Thyroid gland (tissue), 4 donors: ENCODE measurements around the gene SDCCAG8. TPM values are rescaled to one million over a fixed set of nuclear protein-coding genes. Genes with fewer than 3 reads are reported as not detected.
A peak's percentile ranks its signal among the peaks of the same experiment; 100 is the strongest.

ENCODE experiments used
- DNase-seq, 2 donors: peaks; one replicate each; pipeline ENCODE4 v3.0.0-alpha.2; 2019
- H3K27ac ChIP-seq, 3 donors: fragments of 200-600 bp; sonication (generic); 1 replicate in 2 of 3; 2 replicates in 1 of 3; pipeline ENCODE4 v1.5.1; 2016 to 2019; ENCODE audit warnings: mild to moderate bottlenecking in 1 of 3, moderate library complexity in 1 of 3
- H3K27me3 ChIP-seq: fragments of 200-600 bp; sonication (generic); one replicate; pipeline ENCODE4 v1.5.1; 2019
- H3K36me3 ChIP-seq, 2 donors: fragments of 200-600 bp; sonication (generic); one replicate each; pipeline ENCODE4 v1.5.1; 2016 to 2019
- H3K4me1 ChIP-seq, 2 donors: fragments of 200-600 bp; sonication (generic); one replicate each; pipeline ENCODE4 v1.5.1; 2017 to 2019
- H3K4me3 ChIP-seq, 3 donors: fragments of 200-600 bp; sonication (generic); replicated peaks in 1 of 3; 1 replicate in 2 of 3; 2 replicates in 1 of 3; pipeline ENCODE4 v1.5.1; 2016; ENCODE audit warnings: mild to moderate bottlenecking in 1 of 3
- H3K9me3 ChIP-seq: fragments of 200-600 bp; sonication (generic); one replicate; pipeline ENCODE4 v1.5.1; 2017
- CTCF ChIP-seq, 6 experiments: fragments of 200-600 bp in 3 of 6; fragments of 450-650 bp in 3 of 6; sonication (generic) in 3 of 6; IDR thresholded peaks; one replicate each; pipeline ENCODE4 v1.5.1; 2016 to 2019; ENCODE audit warnings: antibody characterized with exemption in 6 of 6, mild to moderate bottlenecking in 2 of 6, inconsistent platforms in 1 of 6, moderate library complexity in 1 of 6
- POLR2A ChIP-seq, 2 donors: fragments of 450-650 bp; IDR thresholded peaks; one replicate each; pipeline ENCODE4 v1.6.1; 2017; ENCODE audit warnings: antibody characterized with exemption in 2 of 2, mild to moderate bottlenecking in 2 of 2, moderate library complexity in 1 of 2
- WGBS, 2 donors: methylation state at CpG; one replicate each; pipeline ENCODE4 v1.1.5; 2017; 5-methylcytosine and 5-hydroxymethylcytosine counted together
- intact Hi-C: fragments of 100-400 bp; cut with DNase I; formaldehyde crosslinking; loops from one replicate; pipeline ENCODE4 v1.15.1; 2023
- total RNA-seq, 4 donors: library from RNA; depleted of rRNA; stranded (reverse); fragments of >200 nt; gene quantifications; one replicate each; pipeline ENCODE4 v1.2.3, GENCODE V29; 2016

The SDCCAG8 gene
- total RNA-seq, 4 donors from 2014 or later, result 105 to 193 (median 115) TPM

GRCh38 chr1:243257189-243257588, 1.3 kb downstream of the SDCCAG8 start:
- Histone ChIP-seq H3K4me1 (peaks cover 14 to 25% of the 10 kb centered on the region in 2 donors), H3K4me3 (peak overlapping the region in 1 of 3 donors; percentile 79), H3K36me3 (no peaks in the 10 kb centered on the region), H3K27ac (no peak overlapping the region), H3K27me3 (no peaks in the 10 kb centered on the region), H3K9me3 (no peaks in the 10 kb centered on the region)
- TF ChIP-seq CTCF (IDR thresholded peaks at IDR 0.05) (no peak), POLR2A (IDR thresholded peaks at IDR 0.05) (no peak)
- 96 to 97% methylated on average over 1 of the region's 1 CpG for WGBS, 2 donors
- DNase-seq, result no peak
- intact Hi-C loops, result no loop called here

GRCh38 chr1:243258731-243259130, 2.9 kb downstream of the SDCCAG8 start:
- 96 to 98% methylated on average over 7 of the region's 7 CpGs for WGBS, 2 donors
- no peak for DNase-seq
- no peak for TF ChIP-seq CTCF (IDR thresholded peaks at IDR 0.05)
- no peak for TF ChIP-seq POLR2A (IDR thresholded peaks at IDR 0.05)
- H3K27ac ChIP-seq, result no peak overlapping the region
- no peaks in the 10 kb centered on the region for H3K27me3 ChIP-seq
- no peak overlapping the region for H3K4me3 ChIP-seq
- intact Hi-C loops, result no loop called here
- H3K36me3 ChIP-seq, result no peaks in the 10 kb centered on the region
- peaks cover 10 to 26% of the 10 kb centered on the region in 2 donors for H3K4me1 ChIP-seq
- H3K9me3 ChIP-seq, result no peaks in the 10 kb centered on the region

GRCh38 chr1:243260221-243260880, 4.5 kb downstream of the SDCCAG8 start:
- no peaks in the 10 kb centered on the region for H3K36me3 ChIP-seq
- DNase-seq, result no peak
- peaks cover 10 to 40% of the 10 kb centered on the region in 2 donors for H3K4me1 ChIP-seq
- TF ChIP-seq POLR2A (IDR thresholded peaks at IDR 0.05) (no peak), CTCF (IDR thresholded peaks at IDR 0.05) (no peak)
- whole genome bisulfite sequencing, 2 donors, result 69 to 70% methylated on average over 4 of the region's 4 CpGs
- H3K27ac ChIP-seq, result no peak overlapping the region
- intact Hi-C loops, result no loop called here
- no peaks in the 10 kb centered on the region for H3K9me3 ChIP-seq
- H3K4me3 ChIP-seq, result no peak overlapping the region
- H3K27me3 ChIP-seq, result no peaks in the 10 kb centered on the region

DNA sequence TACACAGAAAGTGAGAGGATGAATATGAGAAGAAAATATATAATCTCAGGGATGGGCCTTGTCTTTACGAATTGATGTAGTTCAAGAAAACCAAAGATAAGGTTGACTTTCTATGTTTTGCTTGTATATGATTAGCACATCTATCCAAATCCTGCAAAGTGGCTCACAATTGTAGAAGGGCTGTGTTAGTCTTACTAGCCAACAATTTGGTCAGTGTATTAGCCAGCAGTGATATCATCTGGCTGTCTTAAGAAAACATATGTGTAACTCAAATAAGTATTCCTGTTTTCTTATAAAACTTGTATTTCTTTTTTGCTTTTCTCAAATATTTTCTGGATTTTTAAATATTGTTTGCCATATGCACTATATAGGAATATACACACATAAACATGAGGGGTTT, 5.5 kb downstream of the SDCCAG8 start:
- Histone ChIP-seq H3K4me1 (peaks cover 10 to 42% of the 10 kb centered on the region in 2 donors), H3K9me3 (no peaks in the 10 kb centered on the region), H3K36me3 (no peaks in the 10 kb centered on the region), H3K27me3 (no peaks in the 10 kb centered on the region), H3K4me3 (no peak overlapping the region), H3K27ac (no peak overlapping the region)
- no peak for DNase-seq
- intact Hi-C loops, result no loop called here
- WGBS, 2 donors, result 88% methylated on average over 1 of the region's 1 CpG
- TF ChIP-seq POLR2A (IDR thresholded peaks at IDR 0.05) (no peak), CTCF (IDR thresholded peaks at IDR 0.05) (no peak)

DNA sequence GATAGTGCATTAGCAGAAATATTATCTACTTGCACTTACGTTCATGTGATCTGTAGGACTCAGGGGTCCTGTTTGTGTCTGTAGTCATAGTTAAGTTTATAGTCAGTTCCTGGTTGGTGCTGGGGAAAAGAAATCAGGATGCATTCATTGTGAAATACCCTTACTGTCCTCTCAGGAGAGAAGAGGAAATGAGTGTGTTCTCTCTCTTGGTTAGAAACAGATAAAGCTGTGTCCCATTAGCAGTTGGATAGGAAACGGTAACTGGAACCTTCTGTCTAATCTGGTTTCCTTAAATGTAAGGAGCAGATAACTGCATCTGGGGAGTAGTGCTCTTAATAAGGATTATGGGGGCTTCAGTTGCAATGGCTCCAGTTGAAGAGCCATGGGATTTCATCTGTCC, 8.9 kb downstream of the SDCCAG8 start:
- Histone ChIP-seq H3K4me3 (no peak overlapping the region), H3K9me3 (no peaks in the 10 kb centered on the region), H3K4me1 (peaks cover 0 to 40% of the 10 kb centered on the region in 2 donors), H3K36me3 (no peaks in the 10 kb centered on the region), H3K27me3 (no peaks in the 10 kb centered on the region), H3K27ac (peak overlapping the region in 2 of 3 donors; percentile 8 to 24)
- intact Hi-C loops, result no loop called here
- TF ChIP-seq CTCF (IDR thresholded peaks at IDR 0.05) (no peak), POLR2A (IDR thresholded peaks at IDR 0.05) (no peak)
- DNase-seq, result no peak
- 70 to 72% methylated on average over 2 of the region's 2 CpGs for WGBS, 2 donors
